ENCODE results near the gene DNAH9. TPM values are rescaled to one million over a fixed set of nuclear protein-coding genes. Genes with fewer than 3 reads are reported as not detected.
A peak's percentile ranks its signal among the peaks of the same experiment; 100 is the strongest.

The DNAH9 gene
- total and polyA plus RNA-seq, 12 donors: 0.06 to 0.10 TPM; not detected in 10

DNA sequence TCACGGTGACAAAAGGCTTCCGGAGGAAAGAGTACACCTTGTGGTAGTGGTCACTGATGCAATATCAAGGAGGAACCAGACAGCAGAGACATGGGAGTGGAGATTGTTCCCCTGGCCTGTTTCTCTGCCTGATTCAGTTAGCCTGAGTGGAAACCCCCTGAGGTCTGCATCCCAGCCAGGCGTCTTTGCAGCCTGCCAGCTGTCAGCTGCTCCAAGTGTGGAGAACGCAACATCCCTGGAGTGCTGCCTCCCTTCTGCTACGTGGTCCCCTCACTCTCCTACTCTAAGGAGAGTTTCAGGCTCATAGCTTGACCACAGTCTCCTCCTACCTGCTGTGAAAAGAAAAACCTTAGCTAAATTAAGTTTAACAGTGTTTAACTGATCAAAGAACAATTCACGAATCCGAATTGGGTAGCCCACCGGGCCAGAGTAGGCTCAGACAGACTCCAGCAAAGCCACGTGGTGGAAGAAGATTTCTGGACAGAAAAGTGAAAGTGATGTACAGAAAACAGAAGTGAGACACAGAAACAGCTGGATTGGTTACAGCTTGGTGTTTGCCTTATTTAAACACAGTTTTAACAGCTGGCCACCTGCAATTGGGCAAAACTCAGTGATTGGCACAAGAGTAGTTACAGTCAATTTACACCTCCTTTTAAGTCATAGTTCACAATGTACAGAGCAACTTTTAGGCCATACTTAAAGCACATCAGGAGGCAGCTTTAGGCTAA, 188.6 kb downstream of the DNAH9 start:
- 57 to 66% methylated on average over 9 of the region's 9 CpGs for WGBS, 2 donors
- DNase-seq (no peak), ATAC-seq (no peak)
- no peaks in the 10 kb centered on the region for H3K36me3 ChIP-seq
- H3K4me3 ChIP-seq: no peak overlapping the region
- no peaks in the 10 kb centered on the region for H3K4me1 ChIP-seq
- TF ChIP-seq, protein P1, sequence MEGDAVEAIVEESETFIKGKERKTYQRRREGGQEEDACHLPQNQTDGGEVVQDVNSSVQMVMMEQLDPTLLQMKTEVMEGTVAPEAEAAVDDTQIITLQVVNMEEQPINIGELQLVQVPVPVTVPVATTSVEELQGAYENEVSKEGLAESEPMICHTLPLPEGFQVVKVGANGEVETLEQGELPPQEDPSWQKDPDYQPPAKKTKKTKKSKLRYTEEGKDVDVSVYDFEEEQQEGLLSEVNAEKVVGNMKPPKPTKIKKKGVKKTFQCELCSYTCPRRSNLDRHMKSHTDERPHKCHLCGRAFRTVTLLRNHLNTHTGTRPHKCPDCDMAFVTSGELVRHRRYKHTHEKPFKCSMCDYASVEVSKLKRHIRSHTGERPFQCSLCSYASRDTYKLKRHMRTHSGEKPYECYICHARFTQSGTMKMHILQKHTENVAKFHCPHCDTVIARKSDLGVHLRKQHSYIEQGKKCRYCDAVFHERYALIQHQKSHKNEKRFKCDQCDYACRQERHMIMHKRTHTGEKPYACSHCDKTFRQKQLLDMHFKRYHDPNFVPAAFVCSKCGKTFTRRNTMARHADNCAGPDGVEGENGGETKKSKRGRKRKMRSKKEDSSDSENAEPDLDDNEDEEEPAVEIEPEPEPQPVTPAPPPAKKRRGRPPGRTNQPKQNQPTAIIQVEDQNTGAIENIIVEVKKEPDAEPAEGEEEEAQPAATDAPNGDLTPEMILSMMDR (IDR thresholded peaks at IDR 0.05): no peak
- H3K27ac ChIP-seq: no peak overlapping the region
- peaks cover 0 to 22% (median 12%) of the 10 kb centered on the region in 11 donors for H3K9me3 ChIP-seq
- no peaks in the 10 kb centered on the region for H3K27me3 ChIP-seq
- intact Hi-C loops (cut with DNase I): no loop called here

DNA sequence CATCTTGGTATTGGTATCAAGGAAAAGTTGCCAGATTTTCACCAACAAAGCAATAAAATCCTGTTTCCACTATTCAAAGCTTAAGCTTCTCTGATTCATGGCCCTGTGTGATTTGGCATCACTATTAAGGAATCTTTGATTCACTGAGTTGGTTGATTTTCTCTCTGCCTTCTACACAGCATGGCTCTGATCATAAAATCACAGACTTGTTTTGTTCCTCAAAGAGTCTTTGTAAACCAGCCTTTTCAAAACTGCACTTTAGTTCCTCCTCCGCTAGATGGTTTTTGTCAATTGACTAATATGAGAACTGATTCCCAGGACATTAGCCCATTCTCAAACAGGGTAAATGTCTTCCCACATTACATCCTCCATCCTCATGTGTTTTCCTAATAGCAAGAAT, 197.6 kb downstream of the DNAH9 start:
- Histone ChIP-seq H3K9me3 (no peaks in the 10 kb centered on the region), H3K4me3 (no peak overlapping the region), H3K36me3 (no peaks in the 10 kb centered on the region), H3K27me3 (no peaks in the 10 kb centered on the region), H3K27ac (no peak overlapping the region), H3K4me1 (no peaks in the 10 kb centered on the region)
- no peak for DNase-seq
- no peak for ATAC-seq
- intact Hi-C loops (cut with DNase I): no loop called here
- TF ChIP-seq, protein P1 (IDR thresholded peaks at IDR 0.05): no peak
- 93 to 96% methylated on average over 1 of the region's 1 CpG for WGBS, 2 donors

DNA sequence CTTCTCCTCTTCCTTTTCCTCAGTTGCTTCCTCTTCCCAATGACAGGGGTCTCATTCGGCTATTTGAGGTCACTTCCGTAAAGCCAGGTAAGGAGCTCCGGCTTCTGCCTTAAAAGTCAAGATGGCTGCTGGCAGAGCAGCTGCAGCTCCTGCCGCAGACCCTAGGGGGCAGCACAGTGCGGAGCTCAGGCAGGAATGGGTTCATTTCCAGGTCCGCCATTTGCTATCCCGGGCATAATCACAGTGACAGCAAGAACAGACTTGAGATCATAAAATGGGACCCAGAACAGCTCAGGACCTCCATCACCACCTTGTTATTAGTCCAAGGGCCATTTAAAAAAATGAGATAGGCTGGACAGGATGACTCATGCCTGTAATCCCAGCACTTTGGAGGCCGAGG, 199.5 kb downstream of the DNAH9 start:
- no peaks in the 10 kb centered on the region for H3K9me3 ChIP-seq
- intact Hi-C loops (cut with DNase I): no loop called here
- no peak for ATAC-seq
- no peak overlapping the region for H3K27ac ChIP-seq
- no peak overlapping the region for H3K4me3 ChIP-seq
- 88% methylated on average over 8 of the region's 8 CpGs for WGBS, 2 donors
- TF ChIP-seq, protein P1 (IDR thresholded peaks at IDR 0.05): peak in 1 of 9 donors; percentile 13
- no peak for DNase-seq
- no peaks in the 10 kb centered on the region for H3K4me1 ChIP-seq
- H3K27me3 ChIP-seq: no peaks in the 10 kb centered on the region
- no peaks in the 10 kb centered on the region for H3K36me3 ChIP-seq

DNA sequence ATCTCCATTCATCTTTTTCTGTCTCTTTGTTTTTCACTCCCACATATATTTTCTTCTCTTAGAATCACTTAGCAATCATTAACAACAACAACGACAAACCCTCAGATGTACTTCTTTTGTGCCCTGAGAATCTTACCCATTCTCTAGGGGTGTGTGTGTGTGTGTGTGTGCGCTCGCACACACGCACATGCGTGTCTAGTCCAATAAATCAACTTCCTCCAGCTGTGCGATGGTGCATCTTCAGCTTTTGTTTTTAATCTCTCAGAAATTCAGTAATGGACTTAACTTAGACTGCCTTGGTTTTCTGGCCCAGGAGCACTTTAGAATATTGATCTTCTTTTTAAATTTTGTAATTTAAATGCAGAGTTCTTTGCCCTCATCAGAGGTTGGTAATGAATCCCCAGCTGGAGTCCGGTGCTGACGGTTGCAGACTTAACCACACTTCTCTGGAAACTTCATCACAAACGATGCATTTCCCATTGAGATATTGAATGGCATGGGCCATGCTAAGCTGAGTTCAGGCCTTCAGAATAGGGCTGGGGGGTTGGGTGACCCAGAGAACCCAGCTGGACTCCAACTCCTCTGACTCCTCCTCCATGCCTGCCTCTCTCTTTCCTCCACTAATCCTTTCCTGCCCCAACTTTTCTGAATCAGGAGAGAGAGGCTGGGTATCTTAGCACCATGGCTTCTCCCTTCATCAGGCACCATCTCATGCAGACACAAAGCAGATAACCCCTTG, 205.1 kb downstream of the DNAH9 start:
- ATAC-seq (no peak), DNase-seq (no peak)
- intact Hi-C loops (cut with DNase I): no loop called here
- Histone ChIP-seq H3K27ac (no peak overlapping the region), H3K27me3 (no peaks in the 10 kb centered on the region), H3K4me3 (no peak overlapping the region), H3K36me3 (no peaks in the 10 kb centered on the region), H3K4me1 (no peaks in the 10 kb centered on the region), H3K9me3 (no peaks in the 10 kb centered on the region)
- TF ChIP-seq, protein P1 (IDR thresholded peaks at IDR 0.05): no peak
- 75 to 77% methylated on average over 9 of the region's 9 CpGs for WGBS, 2 donors
